Lung (tissue), 12 donors: ENCODE data around the gene CREB3. TPM values are rescaled to one million over a fixed set of nuclear protein-coding genes. Genes with fewer than 3 reads are reported as not detected.

Experiments used
- ATAC-seq: fragments of 200-7000 bp; cut with Tn5 transposase; one replicate; pipeline ENCODE4 v1.9.1; 2020; ENCODE audit warnings: moderate number of reproducible peaks; ENCODE audit not compliant: insufficient read depth, low FRiP score
- DNase-seq, 3 donors: peaks; one replicate each; pipeline ENCODE4 v3.0.0-alpha.2; 2013 to 2017
- H3K27ac ChIP-seq, 2 donors: one replicate each; pipeline ENCODE4 v1.5.1; 2013; ENCODE audit warnings: mild to moderate bottlenecking in 2 of 2, moderate library complexity in 2 of 2, control low read depth in 1 of 2, inconsistent platforms in 1 of 2, low read depth in 1 of 2, low read length in 1 of 2
- H3K27me3 ChIP-seq, 3 donors: one replicate each; pipeline ENCODE4 v1.5.1; 2013; ENCODE audit warnings: low read length in 2 of 3; ENCODE audit not compliant: control insufficient read depth in 3 of 3, insufficient read depth in 3 of 3
- H3K36me3 ChIP-seq, 4 donors: one replicate each; pipeline ENCODE4 v1.5.1; 2013; ENCODE audit warnings: low read length in 4 of 4, mild to moderate bottlenecking in 1 of 4, moderate library complexity in 1 of 4; ENCODE audit not compliant: control insufficient read depth in 4 of 4, insufficient read depth in 4 of 4
- H3K4me1 ChIP-seq, 5 donors: one replicate each; pipeline ENCODE4 v1.5.1; 2013; ENCODE audit warnings: low read length in 5 of 5, mild to moderate bottlenecking in 2 of 5, moderate library complexity in 1 of 5; ENCODE audit not compliant: control insufficient read depth in 5 of 5, insufficient read depth in 5 of 5
- H3K4me3 ChIP-seq: one replicate; pipeline ENCODE4 v1.5.1; 2013; ENCODE audit warnings: mild to moderate bottlenecking, control low read depth, moderate library complexity
- H3K9ac ChIP-seq, 2 donors: one replicate each; pipeline ENCODE4 v1.5.1; 2013; ENCODE audit warnings: low read length in 2 of 2, control low read depth in 1 of 2; ENCODE audit not compliant: insufficient read depth in 1 of 2
- H3K9me3 ChIP-seq, 4 donors: one replicate each; pipeline ENCODE4 v1.5.1; 2013; ENCODE audit warnings: low read length in 3 of 4, mild to moderate bottlenecking in 1 of 4, moderate library complexity in 1 of 4; ENCODE audit not compliant: control insufficient read depth in 4 of 4, insufficient read depth in 3 of 4
- WGBS, 2 donors: extraction: QIAGEN DNeasy Blood & Tissue Kit; methylation state at CpG; one replicate each; pipeline ENCODE4 v1.1.7; 2013; 5-methylcytosine and 5-hydroxymethylcytosine counted together
- polyA plus RNA-seq, 2 donors: library from polyadenylated mRNA; stranded (reverse); fragments of 200-250 nt; gene quantifications; one replicate each; pipeline ENCODE4 v1.2.1, GENCODE V29; 2013
- total RNA-seq, 2 donors: library from RNA; depleted of rRNA in 1 of 2; stranded (reverse); fragments of >200 nt in 1 of 2; gene quantifications; one replicate each; pipeline ENCODE4 v1.2.1, GENCODE V29; 2014 to 2021
- TF ChIP-seq, protein P1 (sequence below): IDR thresholded peaks from 2 replicates; pipeline ENCODE4 v1.5.1; 2012; ENCODE audit warnings: mild to moderate bottlenecking; ENCODE audit errors: control extremely low read depth, extremely low read depth
- donor health status: control.
- donor health status: control.
- donor health status: Bipolar disorder and iron deficiency.
- donor health status: healthy.
- donor health status: DM: yes; HTN: yes; CAD: no.

The CREB3 gene
- total and polyA plus RNA-seq, 4 donors = 25.1 to 43.3 (median 38.9) TPM

DNA sequence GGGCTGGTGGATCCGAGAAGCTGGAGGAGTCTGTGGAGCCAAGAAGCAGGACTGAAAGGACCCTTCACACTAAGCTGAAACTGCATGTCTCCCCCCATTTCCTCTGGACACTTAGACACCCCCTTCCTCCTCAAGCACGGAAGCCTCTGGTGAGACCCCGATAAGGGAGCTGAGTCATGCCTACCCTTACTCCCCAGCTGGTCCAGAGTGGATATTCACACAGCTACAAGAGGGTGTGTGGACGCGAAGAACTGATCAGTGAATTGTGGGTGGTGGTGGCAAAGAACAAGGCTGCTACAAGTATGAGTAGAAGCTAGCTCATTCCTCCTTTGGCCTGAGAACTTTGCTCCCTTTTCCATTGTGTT is 4.8 kb upstream of the CREB3 start:
- Histone ChIP-seq H3K4me1 (peaks cover 10 to 52% (median 25%) of the 10 kb centered on the region in 5 donors), H3K27me3 (no peaks in the 10 kb centered on the region), H3K4me3 (no peak overlapping the region), H3K9me3 (no peaks in the 10 kb centered on the region), H3K36me3 (peaks cover 19 to 38% (median 30%) of the 10 kb centered on the region in 4 donors), H3K27ac (peak overlapping the region; percentile 60 to 89), H3K9ac (peak overlapping the region; percentile 50 to 63)
- WGBS, 2 donors = 11 to 20% methylated on average over 5 of the region's 5 CpGs
- peak in 1 of 3 donors; percentile 27 for DNase-seq
- TF ChIP-seq, protein P1, sequence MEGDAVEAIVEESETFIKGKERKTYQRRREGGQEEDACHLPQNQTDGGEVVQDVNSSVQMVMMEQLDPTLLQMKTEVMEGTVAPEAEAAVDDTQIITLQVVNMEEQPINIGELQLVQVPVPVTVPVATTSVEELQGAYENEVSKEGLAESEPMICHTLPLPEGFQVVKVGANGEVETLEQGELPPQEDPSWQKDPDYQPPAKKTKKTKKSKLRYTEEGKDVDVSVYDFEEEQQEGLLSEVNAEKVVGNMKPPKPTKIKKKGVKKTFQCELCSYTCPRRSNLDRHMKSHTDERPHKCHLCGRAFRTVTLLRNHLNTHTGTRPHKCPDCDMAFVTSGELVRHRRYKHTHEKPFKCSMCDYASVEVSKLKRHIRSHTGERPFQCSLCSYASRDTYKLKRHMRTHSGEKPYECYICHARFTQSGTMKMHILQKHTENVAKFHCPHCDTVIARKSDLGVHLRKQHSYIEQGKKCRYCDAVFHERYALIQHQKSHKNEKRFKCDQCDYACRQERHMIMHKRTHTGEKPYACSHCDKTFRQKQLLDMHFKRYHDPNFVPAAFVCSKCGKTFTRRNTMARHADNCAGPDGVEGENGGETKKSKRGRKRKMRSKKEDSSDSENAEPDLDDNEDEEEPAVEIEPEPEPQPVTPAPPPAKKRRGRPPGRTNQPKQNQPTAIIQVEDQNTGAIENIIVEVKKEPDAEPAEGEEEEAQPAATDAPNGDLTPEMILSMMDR = no peak
- ATAC-seq = no peak

DNA sequence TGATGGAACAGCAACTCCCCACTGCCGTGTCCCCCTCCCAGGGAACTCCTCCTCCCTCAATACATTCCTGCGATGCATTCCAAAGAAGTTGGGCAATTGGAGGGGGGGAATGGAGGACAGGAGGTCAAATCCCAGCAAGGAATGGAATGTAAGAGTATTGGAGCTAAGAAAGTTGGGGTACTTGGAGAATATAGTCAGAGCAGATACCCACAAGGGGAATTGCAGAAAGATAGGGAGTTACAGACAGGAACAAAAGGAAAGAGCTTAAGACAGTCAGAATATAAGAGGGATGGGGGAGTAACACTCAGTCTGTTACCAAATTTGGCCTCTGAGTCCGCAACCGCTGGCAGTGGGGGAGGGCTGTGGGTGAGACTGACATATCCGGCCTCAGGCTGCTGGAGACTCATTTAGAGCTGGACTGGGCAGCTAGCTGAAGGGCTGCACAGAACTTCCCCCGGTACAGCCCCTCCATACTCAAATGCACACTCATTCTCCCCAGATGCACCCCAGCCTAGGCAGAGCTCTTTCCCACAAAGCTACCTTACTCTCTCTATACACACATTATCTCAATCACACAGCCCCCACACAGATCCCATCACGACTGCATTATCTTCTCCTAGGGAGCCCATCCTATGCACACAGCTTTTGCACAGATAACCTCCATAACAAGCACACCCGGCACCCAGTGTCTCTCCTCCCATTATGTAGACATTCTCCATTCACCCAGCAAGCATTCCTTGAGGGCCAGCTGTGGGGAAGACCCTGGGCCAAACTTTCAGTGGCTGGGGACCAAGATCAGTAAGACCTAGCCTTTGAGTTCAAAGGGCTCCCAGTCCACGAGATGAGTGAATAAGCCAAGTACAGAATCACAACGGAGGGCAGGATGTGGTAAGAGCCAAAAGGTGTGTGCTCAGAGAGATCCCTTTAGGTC is 4.2 kb upstream of the CREB3 start:
- TF ChIP-seq, protein P1 = no peak
- DNase-seq (peak; percentile 89 to 95 (median 94)), ATAC-seq (no peak)
- peaks cover 10 to 59% (median 26%) of the 10 kb centered on the region in 5 donors for H3K4me1 ChIP-seq
- H3K27me3 ChIP-seq = no peaks in the 10 kb centered on the region
- H3K9ac ChIP-seq = peak overlapping the region; percentile 50 to 73
- no peak overlapping the region for H3K4me3 ChIP-seq
- peak overlapping the region; percentile 87 to 89 for H3K27ac ChIP-seq
- H3K36me3 ChIP-seq = peaks cover 17 to 33% (median 26%) of the 10 kb centered on the region in 4 donors
- H3K9me3 ChIP-seq = no peaks in the 10 kb centered on the region
- 1 to 5% methylated on average over 10 of the region's 10 CpGs for WGBS, 2 donors

DNA sequence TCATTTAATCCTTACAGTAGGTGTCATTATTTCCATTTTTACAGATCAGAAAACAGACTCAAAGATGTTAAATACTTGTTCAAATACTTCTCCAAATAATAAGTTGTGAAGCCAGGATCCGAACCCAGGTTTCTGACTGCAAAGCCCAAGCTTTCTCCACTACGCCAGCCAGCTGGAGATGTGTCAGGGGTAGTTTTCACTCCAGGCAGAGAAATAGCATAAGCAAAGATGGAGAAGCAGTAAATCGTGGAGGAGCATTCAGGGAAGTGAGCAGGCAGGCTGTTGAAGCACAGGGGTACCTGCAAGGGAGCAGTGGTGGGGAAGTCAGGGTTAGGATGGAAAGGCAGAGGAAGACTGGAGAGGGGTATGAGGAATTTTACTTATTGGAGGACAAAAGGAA is 3.4 kb upstream of the CREB3 start:
- WGBS, 2 donors = 51 to 53% methylated on average over 3 of the region's 3 CpGs
- ATAC-seq = no peak
- H3K4me3 ChIP-seq = peak overlapping the region; percentile 1

More for the DNA sequence above, 3.4 kb upstream of the CREB3 start:
- H3K9me3 ChIP-seq = no peaks in the 10 kb centered on the region
- H3K36me3 ChIP-seq = peaks cover 14 to 25% (median 18%) of the 10 kb centered on the region in 4 donors
- TF ChIP-seq, protein P1 = no peak
- peak overlapping the region in 1 of 2 donors; percentile 73 for H3K9ac ChIP-seq
- H3K27ac ChIP-seq = peak overlapping the region; percentile 50 to 62
- H3K4me1 ChIP-seq = peaks cover 14 to 67% (median 26%) of the 10 kb centered on the region in 5 donors
- no peaks in the 10 kb centered on the region for H3K27me3 ChIP-seq
- DNase-seq = peak in 2 of 3 donors; percentile 18
